Fibroblast of the conjunctiva (primary cell): ENCODE data around the gene PIP5K1B.

Experiments
- DNase-seq: peaks from one replicate; pipeline ENCODE4 v3.0.0-alpha.2; 2010; ENCODE audit warnings: low read depth

PIP5K1B gene

DNA sequence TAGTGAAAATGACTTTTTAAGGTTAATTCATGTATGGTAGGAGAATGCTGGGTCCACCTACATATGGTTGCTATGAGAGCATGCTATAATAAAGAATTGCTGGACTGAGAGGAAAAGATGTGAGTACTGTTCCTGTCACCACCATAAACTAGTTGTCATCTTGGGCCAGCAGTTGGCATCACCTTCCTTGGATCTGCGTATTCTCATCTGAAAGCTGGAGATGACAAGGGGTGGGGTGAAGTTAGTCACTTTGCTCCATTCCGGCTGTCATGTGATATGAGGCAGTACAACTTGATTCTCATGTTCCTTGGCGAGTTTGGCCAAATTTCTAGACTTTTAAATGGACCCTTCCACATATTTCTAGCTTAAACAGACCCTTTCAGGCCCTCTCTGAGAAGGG is 33.3 kb downstream of the PIP5K1B start:
- no peak for DNase-seq

DNA sequence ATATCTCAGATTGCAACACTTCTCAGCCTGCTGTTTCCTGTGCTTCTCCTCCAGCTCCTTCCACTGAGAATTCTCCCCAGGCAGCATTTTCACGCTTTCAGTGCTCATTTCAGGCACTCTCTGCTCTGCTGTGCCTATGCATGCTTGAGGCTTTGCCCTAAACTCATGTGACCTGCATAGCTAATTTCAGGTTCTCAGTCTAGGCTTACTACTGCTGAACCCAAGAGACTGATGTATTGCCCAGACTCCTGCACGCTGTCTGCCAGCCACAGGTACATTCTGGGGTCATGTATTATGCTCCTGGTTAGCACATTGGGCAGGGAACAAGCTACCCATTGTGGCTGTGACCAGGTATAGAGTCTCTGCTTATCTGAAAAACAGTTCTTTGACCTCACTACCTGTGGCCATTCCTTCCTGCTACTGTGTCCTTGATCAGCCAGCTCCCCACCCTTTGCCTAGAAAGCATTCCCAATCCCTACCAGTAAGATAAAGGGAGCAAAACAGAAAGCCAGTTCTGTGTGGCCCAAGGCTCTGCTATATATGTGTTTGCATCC is 34.7 kb downstream of the PIP5K1B start:
- DNase-seq = no peak

GRCh38 chr9:68740561-68740960 is 35.5 kb downstream of the PIP5K1B start:
- no peak for DNase-seq

DNA sequence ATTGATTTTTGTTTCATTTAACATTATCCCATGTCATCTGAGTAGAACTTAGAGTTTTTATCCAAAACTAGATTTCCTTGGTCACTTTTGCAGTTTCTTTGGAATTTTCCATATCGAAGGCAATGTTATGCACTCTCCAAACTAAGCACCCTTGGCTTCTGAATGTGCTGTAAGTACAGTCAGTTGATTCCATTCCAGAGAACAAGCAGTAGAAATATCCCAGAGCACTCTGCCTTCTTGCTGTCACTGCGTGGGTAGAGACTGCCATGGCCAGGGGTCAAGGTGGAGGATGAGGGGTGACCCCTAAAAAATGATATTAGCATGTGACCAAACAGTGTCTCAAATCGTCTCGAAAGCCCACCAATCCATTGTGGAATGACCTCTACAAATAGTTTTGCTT is 36.2 kb downstream of the PIP5K1B start:
- no peak for DNase-seq

DNA sequence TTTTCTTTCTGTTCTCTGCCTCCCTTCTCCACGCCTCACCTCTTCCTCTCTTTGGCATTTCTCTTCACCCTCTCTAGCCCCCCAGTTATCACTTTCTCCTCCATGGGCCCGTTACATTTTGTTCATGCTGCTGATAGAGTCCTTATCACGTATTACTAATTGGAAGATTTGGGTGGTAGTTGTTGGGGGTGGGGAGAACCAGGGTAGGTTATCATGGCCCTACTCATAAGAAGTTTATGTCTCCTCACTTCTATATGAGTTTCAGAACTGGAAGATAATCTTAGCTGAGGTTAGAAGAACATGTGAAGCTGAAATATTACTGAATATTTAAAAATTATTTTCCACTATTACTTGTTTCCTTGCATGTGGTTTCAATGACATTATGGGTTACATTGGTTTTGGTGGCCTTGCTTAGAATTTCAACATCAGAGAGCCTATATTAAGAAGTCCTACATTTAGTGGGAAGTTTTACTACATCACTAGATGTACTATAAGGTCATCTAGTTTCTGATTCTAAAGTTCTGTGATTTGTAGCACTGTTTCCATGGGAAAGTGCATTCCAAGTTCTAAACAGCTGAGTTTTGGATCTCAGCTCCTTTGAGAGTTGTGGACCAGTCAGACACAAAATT is 36.8 kb downstream of the PIP5K1B start:
- DNase-seq = no peak

DNA sequence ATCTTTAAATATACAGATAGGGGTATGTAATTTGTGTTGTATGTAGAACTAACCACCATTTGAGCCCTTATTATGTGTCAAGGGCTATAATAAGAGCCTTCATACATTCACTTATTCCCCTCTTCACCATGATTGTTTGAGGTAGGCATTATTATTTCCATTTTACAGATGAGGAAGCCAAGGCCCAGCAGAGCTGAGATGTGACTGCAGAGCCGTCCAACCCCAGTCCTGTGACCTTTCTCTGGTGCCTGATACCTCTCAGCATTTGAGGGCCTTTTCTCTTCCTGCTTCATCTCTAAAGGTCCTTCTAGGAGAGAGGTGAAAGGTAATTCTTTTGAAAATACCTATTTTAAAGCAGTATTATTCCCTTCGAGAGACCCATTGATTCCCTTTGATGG is 37.3 kb downstream of the PIP5K1B start:
- no peak for DNase-seq

DNA sequence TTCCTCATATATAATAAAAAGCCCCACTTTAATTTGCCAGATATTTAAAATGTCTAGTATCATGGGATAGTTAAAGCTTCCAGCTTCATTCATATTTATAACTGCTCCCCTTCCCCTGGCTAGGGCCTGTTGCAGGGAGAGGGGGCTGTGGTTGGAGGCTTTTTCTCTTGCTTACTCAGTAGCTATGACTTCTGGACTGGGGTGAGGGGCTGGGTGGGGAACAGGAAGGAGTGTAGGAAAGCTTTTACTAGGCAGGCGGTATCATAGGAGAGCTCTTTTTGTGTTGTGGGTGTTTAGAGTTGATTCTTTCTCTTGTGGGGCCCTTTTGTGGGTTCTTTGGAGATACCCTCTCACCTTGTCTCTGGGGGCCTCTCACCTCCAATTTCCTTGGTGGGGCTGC is 39.4 kb downstream of the PIP5K1B start:
- no peak for DNase-seq

DNA sequence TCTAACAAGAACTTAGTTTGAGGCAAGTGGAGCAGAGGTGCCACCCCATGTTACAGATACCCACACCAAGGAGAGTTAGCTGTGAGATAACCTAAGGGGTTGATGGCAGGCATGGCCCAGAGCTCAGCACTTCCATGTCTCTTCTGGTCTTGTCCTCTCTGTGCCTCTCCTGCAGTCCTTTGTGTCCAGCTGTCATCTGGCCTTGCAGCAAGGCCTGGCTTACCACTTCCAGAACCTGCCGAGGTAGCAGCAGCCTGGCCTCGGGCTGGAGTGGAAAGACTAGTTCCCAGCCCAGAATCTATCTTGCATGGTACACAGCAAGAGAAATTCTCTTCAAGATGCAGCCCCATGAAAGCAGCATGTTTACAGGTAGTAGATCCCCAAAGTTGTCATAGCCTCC is 41.5 kb downstream of the PIP5K1B start:
- DNase-seq = no peak

DNA sequence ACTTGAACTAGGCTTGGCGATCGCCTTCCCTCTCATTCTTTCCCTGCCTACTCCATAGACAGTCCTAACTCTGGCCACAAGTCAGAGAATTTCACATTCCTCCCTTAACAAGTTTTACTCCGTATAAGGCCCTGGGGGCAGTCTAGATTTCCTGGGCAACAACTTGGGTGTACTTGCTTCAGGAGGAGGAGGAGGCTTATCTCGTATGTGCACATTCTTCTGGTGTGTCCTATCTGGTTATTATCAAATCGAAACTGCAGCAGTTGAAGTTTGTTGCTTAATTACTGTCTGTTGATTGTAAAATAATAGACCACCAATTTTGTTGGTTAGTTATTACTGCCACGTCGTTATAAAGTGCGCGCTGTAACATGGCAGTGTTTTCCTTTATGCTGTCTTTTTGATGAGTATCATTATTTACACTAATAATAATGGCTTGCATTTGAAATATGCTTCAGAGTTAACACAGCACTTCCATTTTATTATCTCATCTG is 42.0 kb downstream of the PIP5K1B start:
- DNase-seq = no peak

GRCh38 chr9:68749135-68749534 is 44.1 kb downstream of the PIP5K1B start:
- DNase-seq = no peak

- DNase-seq = no peak
Measured at GRCh38 chr9:68749579-68750159, 44.6 kb downstream of the PIP5K1B start.

DNA sequence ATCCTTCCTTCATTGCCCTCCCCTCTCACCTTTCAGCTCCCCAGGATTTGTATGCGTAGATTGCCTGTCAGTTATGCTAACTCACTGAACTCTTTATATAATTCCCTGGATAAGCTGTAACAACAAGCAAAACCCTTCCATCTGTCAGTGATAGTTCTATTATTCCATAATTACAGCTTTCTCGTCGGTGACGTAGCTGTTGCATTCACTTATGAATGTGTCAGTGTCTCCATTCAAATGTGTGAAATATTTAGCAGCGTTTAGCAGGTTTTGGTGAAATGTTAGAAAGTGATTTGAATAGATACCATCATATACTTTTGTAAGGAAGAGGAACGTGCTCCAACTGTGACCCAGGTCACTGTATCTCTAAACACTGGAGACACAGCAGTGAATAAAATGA is 45.2 kb downstream of the PIP5K1B start:
- DNase-seq = no peak

DNA sequence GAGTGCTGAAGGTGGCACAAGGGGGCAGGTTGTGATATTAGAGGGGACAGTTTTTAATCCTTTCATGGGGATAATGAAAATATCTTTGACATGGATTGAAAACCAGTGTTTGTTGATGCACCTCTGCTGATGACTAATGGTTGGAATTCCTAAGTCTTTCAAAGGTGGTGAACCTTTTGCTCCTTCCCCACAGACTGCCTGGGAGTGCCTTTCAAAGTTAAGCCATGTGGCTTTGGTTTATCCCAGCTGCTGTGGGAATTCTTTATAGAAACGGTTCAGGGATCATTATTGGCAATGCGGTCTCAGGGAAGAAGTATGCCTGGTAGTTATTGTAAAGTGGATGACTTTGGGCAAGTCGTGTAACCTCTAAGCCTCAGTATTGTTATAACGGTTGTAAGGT is 45.7 kb downstream of the PIP5K1B start:
- DNase-seq = no peak

- DNase-seq = no peak
Measured at GRCh38 chr9:68751556-68751955, 46.5 kb downstream of the PIP5K1B start.

- DNase-seq = no peak
Measured at GRCh38 chr9:68755051-68755450, 50.0 kb downstream of the PIP5K1B start.

- DNase-seq = no peak
Measured at GRCh38 chr9:68755752-68756151, 50.7 kb downstream of the PIP5K1B start.

DNA sequence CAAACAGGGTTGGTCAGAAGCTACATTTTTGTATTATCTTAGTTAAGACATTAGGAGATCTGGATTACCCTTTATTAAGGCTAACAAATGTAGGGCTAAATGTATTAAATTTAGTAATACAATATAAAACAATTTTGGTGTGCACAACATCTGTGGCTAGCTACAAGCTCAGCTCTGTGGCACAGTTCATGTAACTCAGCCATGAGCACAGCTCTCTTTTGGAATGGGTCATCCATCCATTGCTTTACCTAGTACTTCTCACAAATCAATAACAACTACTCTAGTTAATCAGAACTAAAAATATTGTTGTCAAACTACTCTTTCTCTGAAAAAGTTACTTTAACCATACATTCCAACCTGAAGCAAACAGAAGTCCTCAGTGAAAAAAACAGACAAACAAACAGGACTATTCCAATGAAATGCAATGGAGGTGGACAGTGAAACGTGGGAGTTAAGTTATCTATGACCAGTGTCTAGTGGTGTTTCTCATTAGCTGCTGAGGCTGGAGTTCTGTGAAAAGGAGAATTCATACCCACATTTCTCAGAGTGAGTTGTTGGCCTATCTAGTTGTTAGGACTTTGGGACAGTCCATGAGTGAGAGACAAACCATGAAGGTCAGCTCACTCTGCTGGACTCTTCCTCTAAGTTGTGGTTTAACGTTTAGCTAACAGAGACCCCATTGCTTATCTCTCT is 55.1 kb downstream of the PIP5K1B start:
- DNase-seq = no peak

- no peak for DNase-seq
Measured at GRCh38 chr9:68760674-68761333, 55.8 kb downstream of the PIP5K1B start.

GRCh38 chr9:68762570-68762969 is 57.5 kb downstream of the PIP5K1B start:
- DNase-seq = no peak

DNA sequence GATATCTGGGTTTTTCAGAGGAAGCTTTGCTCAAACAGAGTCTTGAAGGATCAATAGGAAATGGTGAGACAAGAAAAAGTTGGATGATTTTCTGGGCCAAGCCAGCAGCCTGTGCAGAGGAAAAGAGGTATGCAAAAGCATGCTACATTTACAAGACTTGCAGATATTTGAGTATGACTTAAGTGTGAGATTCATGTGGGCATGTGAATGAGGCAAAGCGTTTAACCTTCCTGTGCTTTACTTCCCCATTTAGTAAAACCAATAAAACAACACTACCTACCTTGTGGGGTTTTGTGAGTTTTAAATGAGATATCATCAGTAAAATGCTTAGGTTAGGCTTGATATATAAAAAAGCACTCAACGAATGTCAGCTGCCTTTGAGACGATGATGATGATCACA is 58.1 kb downstream of the PIP5K1B start:
- DNase-seq = no peak

DNA sequence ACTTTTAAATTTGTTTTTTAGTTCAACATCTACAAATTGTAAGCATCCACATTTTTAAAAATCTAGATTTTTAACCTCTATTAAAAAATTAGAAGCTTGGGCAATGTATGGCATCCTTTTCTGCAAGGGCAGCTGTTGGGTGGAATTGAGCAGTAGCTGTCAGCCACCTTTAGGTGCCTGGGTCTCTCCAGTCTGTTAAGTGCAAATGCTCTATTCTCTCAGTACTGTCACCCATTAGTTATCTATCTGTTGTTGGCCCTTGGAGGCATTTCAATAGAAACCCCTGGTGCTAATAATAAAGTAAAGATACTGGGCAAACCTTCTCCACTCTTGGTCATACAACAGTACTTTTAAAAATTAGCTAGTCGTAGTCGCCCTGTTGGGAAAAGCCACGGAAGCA is 63.6 kb downstream of the PIP5K1B start:
- DNase-seq = no peak

DNA sequence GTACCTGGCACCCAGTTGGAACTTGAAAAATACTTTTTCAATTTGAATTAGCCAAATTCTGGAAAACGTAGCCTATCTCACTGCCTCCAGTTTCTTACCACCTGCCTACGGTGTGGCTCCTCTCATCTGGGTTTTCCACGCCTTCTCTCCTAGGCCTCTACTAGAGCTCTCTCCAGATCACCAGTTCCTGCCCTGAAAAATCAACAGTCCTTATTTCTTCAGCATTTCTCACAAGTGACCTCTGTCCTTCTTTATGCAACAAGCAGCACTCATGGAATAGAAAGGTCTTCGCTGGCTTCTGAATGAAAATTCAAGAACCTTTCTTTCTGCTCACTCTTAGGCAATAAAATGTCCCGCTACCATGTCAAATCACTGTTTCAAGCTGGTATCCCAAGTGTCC is 64.8 kb downstream of the PIP5K1B start:
- DNase-seq = no peak

DNA sequence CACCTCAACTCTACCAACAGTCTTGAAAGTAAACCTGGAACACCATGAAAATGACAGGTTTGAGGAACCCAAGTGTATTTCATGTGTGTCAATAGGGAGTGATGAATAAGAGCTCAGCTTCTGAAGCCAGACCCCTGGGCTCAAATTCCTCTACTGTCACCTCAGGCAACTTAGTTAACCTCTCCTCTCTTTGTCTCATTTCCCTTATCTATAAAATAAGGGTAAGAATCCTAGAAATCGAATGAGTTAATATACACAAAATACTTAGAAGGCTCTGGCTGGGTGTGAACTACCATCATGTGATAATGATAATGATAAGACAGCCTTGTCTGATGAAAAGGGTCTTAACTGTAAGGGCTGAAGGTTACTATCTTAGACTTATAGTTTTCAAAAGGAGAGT is 66.3 kb downstream of the PIP5K1B start:
- no peak for DNase-seq
